Nucleus accumbens (tissue), 56 donors: ENCODE data around the gene TMEM123.
"Not testable (repeated sequence)": the region's sequence is repeated elsewhere in the genome, so short reads cannot be mapped to it uniquely, and the experiment has no call there.

Experiments
- DNase-seq, 56 donors: peaks; one replicate each; lab custom pipeline; 2025; lab: John Stamatoyannopoulos, UW

The TMEM123 gene

GRCh38 chr11:102451041-102451680 is 1.4 kb downstream of the TMEM123 start:
- DNase-seq: no peak

- DNase-seq: peak in 2 of 56 donors; percentile 13 to 29
These were observed 2.7 kb downstream of the TMEM123 start for GRCh38 chr11:102449651-102450570.

GRCh38 chr11:102448869-102449224 is 3.7 kb downstream of the TMEM123 start:
- no peak for DNase-seq

GRCh38 chr11:102447941-102448868 is 4.4 kb downstream of the TMEM123 start:
- no peak for DNase-seq

- no peak for DNase-seq
These were observed 5.4 kb downstream of the TMEM123 start for GRCh38 chr11:102447193-102447592.

GRCh38 chr11:102446606-102447005 is 6.0 kb downstream of the TMEM123 start:
- no peak for DNase-seq

- DNase-seq: not testable (repeated sequence)
These were observed 7.9 kb downstream of the TMEM123 start for GRCh38 chr11:102444693-102445092.

GRCh38 chr11:102444142-102444541 is 8.4 kb downstream of the TMEM123 start:
- not testable (repeated sequence) for DNase-seq

GRCh38 chr11:102439063-102439363 is 13.6 kb downstream of the TMEM123 start:
- not testable (repeated sequence) for DNase-seq

- DNase-seq: peak in 3 of 56 donors; percentile 10 to 27 (median 24)
These were observed 14.1 kb downstream of the TMEM123 start for GRCh38 chr11:102438311-102439062.

- no peak for DNase-seq
These were observed 14.8 kb downstream of the TMEM123 start for GRCh38 chr11:102437727-102438126.

GRCh38 chr11:102436976-102437375 is 15.6 kb downstream of the TMEM123 start:
- no peak for DNase-seq

- no peak for DNase-seq
These were observed 16.0 kb downstream of the TMEM123 start for GRCh38 chr11:102436561-102436960.

- no peak for DNase-seq
These were observed 16.9 kb downstream of the TMEM123 start for GRCh38 chr11:102435688-102436087.

- DNase-seq: not testable (repeated sequence)
These were observed 19.0 kb downstream of the TMEM123 start for GRCh38 chr11:102433571-102433970.

GRCh38 chr11:102432560-102432959 is 20.0 kb downstream of the TMEM123 start:
- DNase-seq: not testable (repeated sequence)

- no peak for DNase-seq
These were observed 21.2 kb downstream of the TMEM123 start for GRCh38 chr11:102431404-102431803.

GRCh38 chr11:102430158-102430836 is 22.3 kb downstream of the TMEM123 start:
- DNase-seq: no peak

- DNase-seq: peak in 1 of 56 donors; percentile 25
These were observed 22.9 kb downstream of the TMEM123 start for GRCh38 chr11:102429691-102430090.
